Measurements from ENCODE around the gene YOD1. TPM values are rescaled to one million over a fixed set of nuclear protein-coding genes. Genes with fewer than 3 reads are reported as not detected.
A peak's percentile ranks its signal among the peaks of the same experiment; 100 is the strongest.

YOD1 gene
- total RNA-seq, 1 donor from 2014 or later: 12.3 TPM

GRCh38 chr1:207015791-207016190, 35.2 kb downstream of the YOD1 start:
- H3K36me3 Mint-ChIP-seq: peaks cover 3% of the 10 kb centered on the region

GRCh38 chr1:207014728-207015127, 36.3 kb downstream of the YOD1 start:
- Mint-ChIP-seq H3K9me3 (no peaks in the 10 kb centered on the region), H3K27ac (peak overlapping the region; percentile 66), H3K27me3 (peaks cover 21% of the 10 kb centered on the region), H3K4me3 (no peak overlapping the region), H3K4me1 (ENCODE audit: unreplicated experiment) (peaks cover 4% of the 10 kb centered on the region), H3K36me3 (no peaks in the 10 kb centered on the region)
- no peak for TF ChIP-seq CTCF (conservative IDR thresholded peaks at IDR 0.05)
- DNase-seq (ENCODE audit: extremely low spot score, unreplicated experiment): no peak

More at GRCh38 chr1:207015791-207016190, 35.2 kb downstream of the YOD1 start:
- Mint-ChIP-seq H3K4me3 (no peak overlapping the region), H3K9me3 (no peaks in the 10 kb centered on the region), H3K4me1 (ENCODE audit: unreplicated experiment) (peaks cover under 1% of the 10 kb centered on the region), H3K27me3 (peaks cover 21% of the 10 kb centered on the region), H3K27ac (peak overlapping the region; percentile 66)
- no peak for DNase-seq (ENCODE audit: extremely low spot score, unreplicated experiment)
- no peak for TF ChIP-seq CTCF (conservative IDR thresholded peaks at IDR 0.05)

GRCh38 chr1:207013321-207014085, 37.5 kb downstream of the YOD1 start:
- no peak for TF ChIP-seq CTCF (conservative IDR thresholded peaks at IDR 0.05)
- Mint-ChIP-seq H3K9me3 (no peaks in the 10 kb centered on the region), H3K4me3 (no peak overlapping the region), H3K27me3 (peaks cover 18% of the 10 kb centered on the region), H3K27ac (no peak overlapping the region), H3K36me3 (no peaks in the 10 kb centered on the region), H3K4me1 (ENCODE audit: unreplicated experiment) (peaks cover 4% of the 10 kb centered on the region)
- DNase-seq (ENCODE audit: extremely low spot score, unreplicated experiment): no peak

- Mint-ChIP-seq H3K36me3 (peaks cover 3% of the 10 kb centered on the region), H3K4me3 (no peak overlapping the region), H3K27me3 (peaks cover 18% of the 10 kb centered on the region), H3K4me1 (ENCODE audit: unreplicated experiment) (peaks cover 15% of the 10 kb centered on the region), H3K27ac (peak overlapping the region; percentile 19), H3K9me3 (peaks cover 9% of the 10 kb centered on the region)
- TF ChIP-seq CTCF (conservative IDR thresholded peaks at IDR 0.05): no peak
- DNase-seq (ENCODE audit: extremely low spot score, unreplicated experiment): no peak
These were observed 40.3 kb downstream of the YOD1 start for GRCh38 chr1:207010726-207011125.

- Mint-ChIP-seq H3K36me3 (peaks cover 3% of the 10 kb centered on the region), H3K9me3 (peaks cover 9% of the 10 kb centered on the region), H3K27ac (peak overlapping the region; percentile 41), H3K27me3 (peaks cover 13% of the 10 kb centered on the region), H3K4me3 (no peak overlapping the region), H3K4me1 (ENCODE audit: unreplicated experiment) (peaks cover 18% of the 10 kb centered on the region)
- no peak for DNase-seq (ENCODE audit: extremely low spot score, unreplicated experiment)
- no peak for TF ChIP-seq CTCF (conservative IDR thresholded peaks at IDR 0.05)
These were observed 41.1 kb downstream of the YOD1 start for GRCh38 chr1:207009945-207010344.

All from type B pancreatic cell (in vitro differentiated cells).